Measurements from ENCODE around the gene RAVER1.

DNA sequence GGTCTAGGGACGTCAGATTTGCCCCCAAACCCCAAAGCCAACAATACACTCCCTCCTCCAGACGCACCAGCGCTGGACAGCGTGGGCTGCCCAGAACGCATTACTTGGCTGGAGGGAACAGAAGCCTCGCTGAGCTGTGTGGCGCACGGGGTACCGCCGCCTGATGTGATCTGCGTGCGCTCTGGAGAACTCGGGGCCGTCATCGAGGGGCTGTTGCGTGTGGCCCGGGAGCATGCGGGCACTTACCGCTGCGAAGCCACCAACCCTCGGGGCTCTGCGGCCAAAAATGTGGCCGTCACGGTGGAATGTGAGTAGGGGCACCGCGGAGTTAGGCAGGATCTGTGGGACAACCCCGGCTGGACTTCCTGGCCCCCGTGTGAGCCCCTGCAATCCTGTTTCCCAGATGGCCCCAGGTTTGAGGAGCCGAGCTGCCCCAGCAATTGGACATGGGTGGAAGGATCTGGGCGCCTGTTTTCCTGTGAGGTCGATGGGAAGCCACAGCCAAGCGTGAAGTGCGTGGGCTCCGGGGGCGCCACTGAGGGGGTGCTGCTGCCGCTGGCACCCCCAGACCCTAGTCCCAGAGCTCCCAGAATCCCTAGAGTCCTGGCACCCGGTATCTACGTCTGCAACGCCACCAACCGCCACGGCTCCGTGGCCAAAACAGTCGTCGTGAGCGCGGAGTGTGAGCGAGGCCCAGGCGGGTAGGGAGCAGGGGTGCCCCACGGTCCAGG lies 39.5 kb downstream of the RAVER1 start:
- TF ChIP-seq CTCF (IDR thresholded peaks at IDR 0.05 in 2 of 3, conservative IDR thresholded peaks at IDR 0.05 in 1 of 3; ENCODE audit: control insufficient read depth in 2 of 3, extremely low read depth in 1 of 3, insufficient read depth in 1 of 3, low read depth in 3 of 3, low read length in 3 of 3) (no peak), SUZ12 (IDR thresholded peaks at IDR 0.05; ENCODE audit: unreplicated experiment) (no peak), CBX5 (IDR thresholded peaks at IDR 0.05; ENCODE audit: low read depth) (no peak), SP1 (IDR thresholded peaks at IDR 0.05; ENCODE audit: low read depth, low read length) (no peak), CEBPB (IDR thresholded peaks at IDR 0.05; ENCODE audit: borderline replicate concordance in 1 of 2, low read depth in 2 of 2, low read length in 2 of 2) (no peak), RFX5 (IDR thresholded peaks at IDR 0.05; ENCODE audit: low read depth, low read length) (no peak), CHD4 (IDR thresholded peaks at IDR 0.05) (no peak), NR2C1 (IDR thresholded peaks at IDR 0.05) (no peak), NR2F1 (conservative IDR thresholded peaks at IDR 0.05) (no peak), CBFB (IDR thresholded peaks at IDR 0.05; ENCODE audit: low read depth) (no peak), TCF3 (IDR thresholded peaks at IDR 0.05; ENCODE audit: borderline replicate concordance, insufficient read depth, low read depth, low read length) (no peak), CREB1 (IDR thresholded peaks at IDR 0.05; ENCODE audit: low read depth) (no peak), JUND (IDR thresholded peaks at IDR 0.05; ENCODE audit: low read depth, low read length) (no peak), USF2 (IDR thresholded peaks at IDR 0.05; ENCODE audit: borderline replicate concordance, low read depth, low read length) (no peak)

Data from GM12878 (cell line).